Measurements from ENCODE around the gene TBC1D2. TPM values are rescaled to one million over a fixed set of nuclear protein-coding genes. Genes with fewer than 3 reads are reported as not detected.
A peak's percentile ranks its signal among the peaks of the same experiment; 100 is the strongest.
"Not testable (repeated sequence)": the region's sequence is repeated elsewhere in the genome, so short reads cannot be mapped to it uniquely, and the experiment has no call there.

The TBC1D2 gene
- total RNA-seq, 1 donor from 2014 or later = 54.0 TPM

- TF ChIP-seq CTCF (IDR thresholded peaks at IDR 0.05; ENCODE audit: insufficient read depth, low read length, severe bottlenecking) = no peak
- no peaks in the 10 kb centered on the region for H3K36me3 ChIP-seq (ENCODE audit: control insufficient read depth, insufficient read depth, low read length)
- no peak overlapping the region for H3K4me3 ChIP-seq (ENCODE audit: low read depth, low read length)
- no peak for FAIRE-seq
- peaks cover 2% of the 10 kb centered on the region for H3K27me3 ChIP-seq (ENCODE audit: control insufficient read depth, insufficient read depth, low read length)
- no peak for DNase-seq (ENCODE audit: low read depth)
These were observed 33.4 kb upstream of the TBC1D2 start for GRCh38 chr9:98288881-98289280.

- DNase-seq (ENCODE audit: low read depth) = no peak
- FAIRE-seq = no peak
- no peak for TF ChIP-seq CTCF (IDR thresholded peaks at IDR 0.05; ENCODE audit: insufficient read depth, low read length, severe bottlenecking)
- Histone ChIP-seq H3K4me3 (ENCODE audit: low read depth, low read length) (no peak overlapping the region), H3K36me3 (ENCODE audit: control insufficient read depth, insufficient read depth, low read length) (no peaks in the 10 kb centered on the region), H3K27me3 (ENCODE audit: control insufficient read depth, insufficient read depth, low read length) (peaks cover 2% of the 10 kb centered on the region)
These were observed 31.9 kb upstream of the TBC1D2 start for GRCh38 chr9:98287384-98287783.

- no peak for FAIRE-seq
- Histone ChIP-seq H3K4me3 (ENCODE audit: low read depth, low read length) (no peak overlapping the region), H3K36me3 (ENCODE audit: control insufficient read depth, insufficient read depth, low read length) (no peaks in the 10 kb centered on the region), H3K27me3 (ENCODE audit: control insufficient read depth, insufficient read depth, low read length) (peaks cover 3% of the 10 kb centered on the region)
- no peak for DNase-seq (ENCODE audit: low read depth)
- no peak for TF ChIP-seq CTCF (IDR thresholded peaks at IDR 0.05; ENCODE audit: insufficient read depth, low read length, severe bottlenecking)
These were observed 30.0 kb upstream of the TBC1D2 start for GRCh38 chr9:98285446-98285845.

- FAIRE-seq = no peak
- DNase-seq (ENCODE audit: low read depth) = no peak
- H3K27me3 ChIP-seq (ENCODE audit: control insufficient read depth, insufficient read depth, low read length) = peaks cover 3% of the 10 kb centered on the region
- no peaks in the 10 kb centered on the region for H3K36me3 ChIP-seq (ENCODE audit: control insufficient read depth, insufficient read depth, low read length)
- no peak for TF ChIP-seq CTCF (IDR thresholded peaks at IDR 0.05; ENCODE audit: insufficient read depth, low read length, severe bottlenecking)
- no peak overlapping the region for H3K4me3 ChIP-seq (ENCODE audit: low read depth, low read length)
These were observed 29.3 kb upstream of the TBC1D2 start for GRCh38 chr9:98284754-98285153.

- not testable (repeated sequence) for FAIRE-seq; H3K36me3 ChIP-seq (ENCODE audit: control insufficient read depth, insufficient read depth, low read length); H3K4me3 ChIP-seq (ENCODE audit: low read depth, low read length); H3K27me3 ChIP-seq (ENCODE audit: control insufficient read depth, insufficient read depth, low read length)
- peak; percentile 52 for DNase-seq (ENCODE audit: low read depth)
These were observed 27.7 kb upstream of the TBC1D2 start for GRCh38 chr9:98283143-98283542.

GRCh38 chr9:98281281-98281680 is 25.8 kb upstream of the TBC1D2 start:
- Histone ChIP-seq H3K36me3 (ENCODE audit: control insufficient read depth, insufficient read depth, low read length) (no peaks in the 10 kb centered on the region), H3K27me3 (ENCODE audit: control insufficient read depth, insufficient read depth, low read length) (peaks cover 6% of the 10 kb centered on the region), H3K4me3 (ENCODE audit: low read depth, low read length) (no peak overlapping the region)
- no peak for TF ChIP-seq CTCF (IDR thresholded peaks at IDR 0.05; ENCODE audit: insufficient read depth, low read length, severe bottlenecking)
- DNase-seq (ENCODE audit: low read depth) = no peak
- FAIRE-seq = no peak
